DND-41 (cell line): ENCODE data around the gene FASTK.

Source experiments
- ATAC-seq: fragments of 200-7000 bp; cut with Tn5 transposase; 3 replicates; pipeline ENCODE4 v1.9.1; 2021; ENCODE audit warnings: low read depth; ENCODE audit not compliant: insufficient read depth
- DNase-seq: peaks from one replicate; pipeline ENCODE4 v3.0.0-alpha.2; 2020
- H2AFZ ChIP-seq: 2 replicates; pipeline ENCODE4 v1.6.0; 2012; ENCODE audit warnings: low read depth, low read length
- H3K27ac ChIP-seq: 2 replicates; pipeline ENCODE4 v1.5.1; 2012; ENCODE audit warnings: low read length, inconsistent platforms
- H3K27me3 ChIP-seq: fragments of 200-600 bp; sonication (generic); 2 replicates; pipeline ENCODE4 v1.6.0; 2012; ENCODE audit warnings: low read length, mild to moderate bottlenecking, inconsistent platforms; ENCODE audit not compliant: insufficient read depth, poor library complexity
- H3K36me3 ChIP-seq: 2 replicates; pipeline ENCODE4 v1.5.1; 2012; ENCODE audit warnings: low read length, inconsistent platforms; ENCODE audit not compliant: insufficient read depth
- H3K4me1 ChIP-seq: 2 replicates; pipeline ENCODE4 v1.5.1; 2012; ENCODE audit warnings: mild to moderate bottlenecking, low read length; ENCODE audit not compliant: insufficient read depth
- H3K4me2 ChIP-seq: 2 replicates; pipeline ENCODE4 v1.6.0; 2012; ENCODE audit warnings: mild to moderate bottlenecking, moderate library complexity, low read length, inconsistent platforms; ENCODE audit not compliant: insufficient read depth
- H3K4me3 ChIP-seq, 2 experiments: fragments of 200-600 bp in 1 of 2; shearing (Covaris generic) in 1 of 2; 2 replicates each; pipeline ENCODE4 v1.5.1; 2012 to 2016; ENCODE audit warnings: inconsistent platforms in 2 of 2, low read length in 2 of 2, mild to moderate bottlenecking in 2 of 2, low read depth in 1 of 2, moderate library complexity in 1 of 2
- H3K79me2 ChIP-seq: 2 replicates; pipeline ENCODE4 v1.6.0; 2012; ENCODE audit warnings: low read length, inconsistent platforms; ENCODE audit not compliant: insufficient read depth
- H3K9ac ChIP-seq: 2 replicates; pipeline ENCODE4 v1.6.0; 2012; ENCODE audit warnings: low read depth, mild to moderate bottlenecking, inconsistent platforms, low read length, moderate library complexity
- H3K9me3 ChIP-seq: 2 replicates; pipeline ENCODE4 v1.5.1; 2012; ENCODE audit warnings: low read length, moderate library complexity, mild to moderate bottlenecking, inconsistent platforms; ENCODE audit not compliant: insufficient read depth, severe bottlenecking
- H4K20me1 ChIP-seq: 2 replicates; pipeline ENCODE4 v1.6.0; 2012; ENCODE audit warnings: low read length; ENCODE audit not compliant: insufficient read depth
- CTCF ChIP-seq: IDR thresholded peaks from 2 replicates; pipeline ENCODE4 v1.5.1; 2012; ENCODE audit warnings: borderline replicate concordance, low read length, moderate library complexity, mild to moderate bottlenecking; ENCODE audit not compliant: poor library complexity, severe bottlenecking; ENCODE audit errors: extremely low read depth
- EZH2 ChIP-seq: IDR thresholded peaks from 3 replicates; pipeline ENCODE4 v1.6.1; 2012; ENCODE audit warnings: borderline replicate concordance, low read depth, mild to moderate bottlenecking, moderate library complexity, low read length, inconsistent platforms; ENCODE audit not compliant: severe bottlenecking

FASTK gene

GRCh38 chr7:151102991-151103390, 22.4 kb upstream of the FASTK start:
- DNase-seq (no peak), ATAC-seq (no peak)
- Histone ChIP-seq H4K20me1 (peaks cover 16% of the 10 kb centered on the region; the same call in 1 of the 2 replicates), H3K36me3 (no peaks in the 10 kb centered on the region), H3K4me1 (no peaks in the 10 kb centered on the region), H3K4me2 (no peak overlapping the region), H3K9ac (no peak overlapping the region), H2AFZ (no peak overlapping the region), H3K4me3 (no peak overlapping the region), H3K79me2 (no peaks in the 10 kb centered on the region; the same call in 1 of the 2 replicates), H3K27me3 (peaks cover 3% of the 10 kb centered on the region), H3K9me3 (no peaks in the 10 kb centered on the region), H3K27ac (no peak overlapping the region)
- TF ChIP-seq EZH2 (no peak), CTCF (no peak)

- H3K4me3 ChIP-seq, result no peak overlapping the region
- no peak for TF ChIP-seq CTCF
- no peak for TF ChIP-seq EZH2
- no peak for DNase-seq
- H3K27me3 ChIP-seq, result peaks cover 3% of the 10 kb centered on the region
- no peak overlapping the region for H3K4me2 ChIP-seq
- H3K9me3 ChIP-seq, result no peaks in the 10 kb centered on the region
- H3K27ac ChIP-seq, result no peak overlapping the region
- H4K20me1 ChIP-seq, result peaks cover 13% of the 10 kb centered on the region; the same call in 1 of the 2 replicates
- H3K4me1 ChIP-seq, result no peaks in the 10 kb centered on the region
- H3K36me3 ChIP-seq, result no peaks in the 10 kb centered on the region
- H3K79me2 ChIP-seq, result no peaks in the 10 kb centered on the region; the same call in 1 of the 2 replicates
- no peak overlapping the region for H2AFZ ChIP-seq
- ATAC-seq, result no peak
- H3K9ac ChIP-seq, result no peak overlapping the region
Observed at GRCh38 chr7:151101621-151102396, 21.2 kb upstream of the FASTK start.

- Histone ChIP-seq H2AFZ (no peak overlapping the region), H3K9ac (no peak overlapping the region), H3K27ac (no peak overlapping the region), H3K27me3 (peaks cover 3% of the 10 kb centered on the region), H4K20me1 (peaks cover 13% of the 10 kb centered on the region; the same call in 1 of the 2 replicates), H3K4me3 (no peak overlapping the region), H3K4me1 (no peaks in the 10 kb centered on the region), H3K4me2 (no peak overlapping the region), H3K79me2 (no peaks in the 10 kb centered on the region; the same call in 1 of the 2 replicates), H3K36me3 (no peaks in the 10 kb centered on the region), H3K9me3 (no peaks in the 10 kb centered on the region)
- no peak for TF ChIP-seq EZH2
- DNase-seq, result no peak
- ATAC-seq, result no peak
Observed at GRCh38 chr7:151100921-151101320, 20.3 kb upstream of the FASTK start.

GRCh38 chr7:151099486-151100211, 19.0 kb upstream of the FASTK start:
- no peak overlapping the region for H2AFZ ChIP-seq
- no peak overlapping the region for H3K27ac ChIP-seq
- H4K20me1 ChIP-seq, result peaks cover 13% of the 10 kb centered on the region; the same call in 1 of the 2 replicates
- H3K27me3 ChIP-seq, result peaks cover 1% of the 10 kb centered on the region
- no peak overlapping the region for H3K9ac ChIP-seq
- ATAC-seq, result no peak
- no peak overlapping the region for H3K4me3 ChIP-seq
- H3K36me3 ChIP-seq, result no peaks in the 10 kb centered on the region
- DNase-seq, result no peak
- no peaks in the 10 kb centered on the region for H3K4me1 ChIP-seq
- no peaks in the 10 kb centered on the region; the same call in 1 of the 2 replicates for H3K79me2 ChIP-seq
- TF ChIP-seq EZH2 (no peak), CTCF (no peak)
- no peaks in the 10 kb centered on the region for H3K9me3 ChIP-seq
- no peak overlapping the region for H3K4me2 ChIP-seq
